Esophagus squamous epithelium (tissue), 4 donors: ENCODE measurements around the gene FOXK2.

Experiments used
- CTCF ChIP-seq, 6 experiments: fragments of 450-650 bp in 4 of 6; fragments of 200-600 bp in 2 of 6; sonication (generic) in 2 of 6; IDR thresholded peaks; one replicate each; pipeline ENCODE4 v1.5.1; 2016 to 2019; ENCODE audit warnings: antibody characterized with exemption in 6 of 6, mild to moderate bottlenecking in 4 of 6, moderate library complexity in 4 of 6
- POLR2A ChIP-seq, 4 donors: fragments of 450-650 bp; IDR thresholded peaks; one replicate each; pipeline ENCODE4 v1.6.1; 2017; ENCODE audit warnings: antibody characterized with exemption in 4 of 4, mild to moderate bottlenecking in 4 of 4, moderate library complexity in 3 of 4

GRCh38 chr17:82592289-82592766 is 72.8 kb downstream of the FOXK2 start:
- no peak for TF ChIP-seq CTCF (IDR thresholded peaks at IDR 0.05)
- no peak for TF ChIP-seq POLR2A (IDR thresholded peaks at IDR 0.05)
